ENCODE results near the gene CCDC183. TPM values are rescaled to one million over a fixed set of nuclear protein-coding genes. Genes with fewer than 3 reads are reported as not detected.

CCDC183 gene
- total RNA-seq, 1 donor from 2014 or later: under 0.01 TPM

- no peak for TF ChIP-seq CTCF (IDR thresholded peaks at IDR 0.05; ENCODE audit: insufficient read depth, low read length, severe bottlenecking)
- Histone ChIP-seq H3K27me3 (ENCODE audit: control insufficient read depth, insufficient read depth, low read length) (peaks cover 7% of the 10 kb centered on the region), H3K4me3 (ENCODE audit: low read depth, low read length) (peak overlapping the region; percentile 80), H3K36me3 (ENCODE audit: control insufficient read depth, insufficient read depth, low read length) (peaks cover 10% of the 10 kb centered on the region)
- DNase-seq (ENCODE audit: low read depth): peak; percentile 8
- FAIRE-seq: no peak
These were observed 52.4 kb downstream of the CCDC183 start for GRCh38 chr9:136848393-136849037.

- TF ChIP-seq CTCF (IDR thresholded peaks at IDR 0.05; ENCODE audit: insufficient read depth, low read length, severe bottlenecking): no peak
- H3K27me3 ChIP-seq (ENCODE audit: control insufficient read depth, insufficient read depth, low read length): peaks cover 7% of the 10 kb centered on the region
These were observed 53.2 kb downstream of the CCDC183 start, which contains the start of gene PHPT1 for GRCh38 chr9:136849038-136849959. TSS of gene PHPT1 (plus strand) at chr9:136849409. CDS start at chr9:136849431, 22 bp downstream.

GRCh38 chr9:136849960-136850865 is 54.1 kb downstream of the CCDC183 start:
- no peak for TF ChIP-seq CTCF (IDR thresholded peaks at IDR 0.05; ENCODE audit: insufficient read depth, low read length, severe bottlenecking)
- Histone ChIP-seq H3K36me3 (ENCODE audit: control insufficient read depth, insufficient read depth, low read length) (peaks cover 10% of the 10 kb centered on the region), H3K4me3 (ENCODE audit: low read depth, low read length) (peak overlapping the region; percentile 80), H3K27me3 (ENCODE audit: control insufficient read depth, insufficient read depth, low read length) (peaks cover 5% of the 10 kb centered on the region)
- DNase-seq (ENCODE audit: low read depth): no peak
- no peak for FAIRE-seq

More at GRCh38 chr9:136849038-136849959, 53.2 kb downstream of the CCDC183 start, which contains the start of gene PHPT1:
- FAIRE-seq (no peak), DNase-seq (ENCODE audit: low read depth) (peak; percentile 97)
- Histone ChIP-seq H3K36me3 (ENCODE audit: control insufficient read depth, insufficient read depth, low read length) (peaks cover 10% of the 10 kb centered on the region), H3K4me3 (ENCODE audit: low read depth, low read length) (peak within 1 kb of the TSS; percentile 80)

GRCh38 chr9:136850866-136851775 is 55.0 kb downstream of the CCDC183 start:
- no peak for FAIRE-seq
- no peak for TF ChIP-seq CTCF (IDR thresholded peaks at IDR 0.05; ENCODE audit: insufficient read depth, low read length, severe bottlenecking)
- Histone ChIP-seq H3K27me3 (ENCODE audit: control insufficient read depth, insufficient read depth, low read length) (peaks cover 3% of the 10 kb centered on the region), H3K4me3 (ENCODE audit: low read depth, low read length) (no peak overlapping the region), H3K36me3 (ENCODE audit: control insufficient read depth, insufficient read depth, low read length) (peaks cover 10% of the 10 kb centered on the region)
- DNase-seq (ENCODE audit: low read depth): no peak
